Gastroesophageal sphincter (tissue), 4 donors: ENCODE data around the gene ROR2. TPM values are rescaled to one million over a fixed set of nuclear protein-coding genes. Genes with fewer than 3 reads are reported as not detected.

Experiments used
- ATAC-seq: fragments of 150-250 bp; one replicate; pipeline ENCODE4 v1.9.1; 2016; ENCODE audit warnings: mild to moderate bottlenecking, moderate library complexity
- H3K27ac ChIP-seq, 4 donors: fragments of 200-600 bp; sonication (generic) in 3 of 4; 1 replicate in 3 of 4; 2 replicates in 1 of 4; pipeline ENCODE4 v1.5.1; 2016 to 2019
- H3K27me3 ChIP-seq: fragments of 200-600 bp; sonication (generic); one replicate; pipeline ENCODE4 v1.5.1; 2019
- H3K36me3 ChIP-seq, 2 donors: fragments of 200-600 bp; sonication (generic); one replicate each; pipeline ENCODE4 v1.5.1; 2019; ENCODE audit warnings: control low read depth in 1 of 2
- H3K4me1 ChIP-seq, 3 donors: fragments of 200-600 bp; sonication (generic); 1 replicate in 2 of 3; 2 replicates in 1 of 3; pipeline ENCODE4 v1.5.1; 2016 to 2019; ENCODE audit warnings: control low read depth in 2 of 3
- H3K4me3 ChIP-seq, 2 donors: fragments of 200-600 bp; sonication (generic); one replicate each; pipeline ENCODE4 v1.5.1; 2019; ENCODE audit warnings: mild to moderate bottlenecking in 1 of 2, moderate library complexity in 1 of 2
- H3K9me3 ChIP-seq, 3 donors: fragments of 200-600 bp; sonication (generic); one replicate each; pipeline ENCODE4 v1.5.1; 2017 to 2019; ENCODE audit warnings: control low read depth in 2 of 3
- CTCF ChIP-seq, 4 experiments: fragments of 200-600 bp in 2 of 4; fragments of 450-650 bp in 2 of 4; sonication (generic) in 1 of 4; IDR thresholded peaks; one replicate each; pipeline ENCODE4 v1.5.1; 2017 to 2019; ENCODE audit warnings: antibody characterized with exemption in 4 of 4, mild to moderate bottlenecking in 2 of 4, moderate library complexity in 2 of 4
- EP300 ChIP-seq: sonication (generic); formaldehyde crosslinking; IDR thresholded peaks from one replicate; pipeline ENCODE4 v1.6.1; 2017; ENCODE audit warnings: antibody characterized with exemption, mild to moderate bottlenecking
- POLR2A ChIP-seq, 2 donors: fragments of 450-650 bp; IDR thresholded peaks; one replicate each; pipeline ENCODE4 v1.6.1; 2017; ENCODE audit warnings: antibody characterized with exemption in 2 of 2, mild to moderate bottlenecking in 2 of 2, moderate library complexity in 1 of 2
- POLR2AphosphoS5 ChIP-seq: sonication (generic); formaldehyde crosslinking; IDR thresholded peaks from one replicate; pipeline ENCODE4 v1.6.1; 2017; ENCODE audit warnings: antibody characterized with exemption
- WGBS, 2 donors: methylation state at CpG; one replicate each; pipeline ENCODE4 v1.1.5; 2018; ENCODE audit warnings: low coverage in 1 of 2; 5-methylcytosine and 5-hydroxymethylcytosine counted together
- total RNA-seq, 4 donors: library from RNA; depleted of rRNA; stranded (reverse); fragments of >200 nt; gene quantifications; one replicate each; pipeline ENCODE4 v1.1.0, GENCODE V29; 2016

ROR2 gene
- total RNA-seq, 4 donors from 2014 or later: 40.8 to 69.1 (median 63.2) TPM

- no peak overlapping the region for H3K4me3 ChIP-seq
- H3K36me3 ChIP-seq: no peaks in the 10 kb centered on the region
- peaks cover 5 to 60% (median 5%) of the 10 kb centered on the region in 3 donors for H3K4me1 ChIP-seq
- ATAC-seq: no peak
- H3K27ac ChIP-seq: no peak overlapping the region
- H3K27me3 ChIP-seq: no peaks in the 10 kb centered on the region
- no peak for TF ChIP-seq POLR2A (IDR thresholded peaks at IDR 0.05)
- no peak for TF ChIP-seq CTCF (IDR thresholded peaks at IDR 0.05)
- no peak for TF ChIP-seq EP300
- no peak for TF ChIP-seq POLR2AphosphoS5
- H3K9me3 ChIP-seq: no peaks in the 10 kb centered on the region
- WGBS, 2 donors: 69 to 70% methylated on average over 3 of the region's 5 CpGs
These were observed 81.2 kb downstream of the ROR2 start for GRCh38 chr9:91868732-91869391.

GRCh38 chr9:91867740-91868139 is 82.3 kb downstream of the ROR2 start:
- no peaks in the 10 kb centered on the region for H3K27me3 ChIP-seq
- WGBS, 2 donors: 92% methylated on average over 4 of the region's 6 CpGs; no CpG with 5 or more reads in 1 of the 2 donors
- no peak for ATAC-seq
- H3K27ac ChIP-seq: no peak overlapping the region
- peaks cover 0 to 54% (median 6%) of the 10 kb centered on the region in 3 donors for H3K4me1 ChIP-seq
- H3K4me3 ChIP-seq: no peak overlapping the region
- H3K9me3 ChIP-seq: no peaks in the 10 kb centered on the region
- TF ChIP-seq POLR2A (IDR thresholded peaks at IDR 0.05) (no peak), EP300 (no peak), POLR2AphosphoS5 (no peak), CTCF (IDR thresholded peaks at IDR 0.05) (no peak)
- H3K36me3 ChIP-seq: no peaks in the 10 kb centered on the region

- no peaks in the 10 kb centered on the region for H3K9me3 ChIP-seq
- TF ChIP-seq CTCF (IDR thresholded peaks at IDR 0.05) (no peak), EP300 (no peak), POLR2A (IDR thresholded peaks at IDR 0.05) (no peak), POLR2AphosphoS5 (no peak)
- no peaks in the 10 kb centered on the region for H3K36me3 ChIP-seq
- no peak overlapping the region for H3K4me3 ChIP-seq
- peaks cover 0 to 37% (median 6%) of the 10 kb centered on the region in 3 donors for H3K4me1 ChIP-seq
- peak overlapping the region; percentile 34 to 56 (median 50) for H3K27ac ChIP-seq
- ATAC-seq: no peak
- H3K27me3 ChIP-seq: no peaks in the 10 kb centered on the region
- WGBS, 2 donors: 5 to 25% methylated on average over 4 to 5 of the region's 5 CpGs
These were observed 85.0 kb downstream of the ROR2 start for GRCh38 chr9:91865041-91865440.

GRCh38 chr9:91864380-91864779 is 85.6 kb downstream of the ROR2 start:
- 3 to 13% methylated on average over 4 of the region's 4 CpGs for WGBS, 2 donors
- TF ChIP-seq POLR2A (IDR thresholded peaks at IDR 0.05) (no peak), POLR2AphosphoS5 (peak; percentile 20), EP300 (no peak), CTCF (IDR thresholded peaks at IDR 0.05) (no peak)
- Histone ChIP-seq H3K27me3 (no peaks in the 10 kb centered on the region), H3K4me3 (no peak overlapping the region), H3K36me3 (no peaks in the 10 kb centered on the region), H3K27ac (peak overlapping the region in 3 of 4 donors; percentile 46 to 56 (median 55)), H3K4me1 (peaks cover 0 to 35% (median 6%) of the 10 kb centered on the region in 3 donors), H3K9me3 (no peaks in the 10 kb centered on the region)
- no peak for ATAC-seq

GRCh38 chr9:91863469-91863868 is 86.6 kb downstream of the ROR2 start:
- WGBS, 2 donors: 76 to 81% methylated on average over 4 of the region's 4 CpGs
- Histone ChIP-seq H3K36me3 (no peaks in the 10 kb centered on the region), H3K27ac (no peak overlapping the region), H3K4me3 (no peak overlapping the region), H3K27me3 (no peaks in the 10 kb centered on the region), H3K9me3 (no peaks in the 10 kb centered on the region), H3K4me1 (peaks cover 0 to 41% (median 6%) of the 10 kb centered on the region in 3 donors)
- TF ChIP-seq CTCF (IDR thresholded peaks at IDR 0.05) (no peak), EP300 (no peak), POLR2A (IDR thresholded peaks at IDR 0.05) (no peak), POLR2AphosphoS5 (no peak)
- ATAC-seq: no peak
